ENCODE results near the gene NGEF. TPM values are rescaled to one million over a fixed set of nuclear protein-coding genes. Genes with fewer than 3 reads are reported as not detected.

Gene NGEF
- polyA plus RNA-seq, 2 donors, result 8.4 to 11.4 TPM

GRCh38 chr2:233047206-233047605 lies 34.1 kb upstream of the NGEF start:
- H3K27ac ChIP-seq (ENCODE audit: low read depth in 2 of 2, low read length in 1 of 2), result no peak overlapping the region
- no peak overlapping the region for H3K4me3 ChIP-seq (ENCODE audit: low read depth in 1 of 2, low read length in 2 of 2)
- no peaks in the 10 kb centered on the region for H3K36me3 ChIP-seq (ENCODE audit: control insufficient read depth in 2 of 2, insufficient read depth in 2 of 2, low read length in 1 of 2)
- no peaks in the 10 kb centered on the region for H3K27me3 ChIP-seq (ENCODE audit: control insufficient read depth in 1 of 2, insufficient read depth in 2 of 2, low read length in 2 of 2)
- whole genome bisulfite sequencing, 2 donors, result 95 to 96% methylated on average over 3 of the region's 3 CpGs
- H3K4me1 ChIP-seq (ENCODE audit: control insufficient read depth in 2 of 2, insufficient read depth in 2 of 2, low read length in 1 of 2), result peaks cover 8 to 15% of the 10 kb centered on the region in 2 donors
- no peaks in the 10 kb centered on the region for H3K9me3 ChIP-seq (ENCODE audit: control insufficient read depth in 2 of 2, insufficient read depth in 1 of 2, low read depth in 1 of 2, low read length in 1 of 2)

GRCh38 chr2:233044974-233045605 lies 32.0 kb upstream of the NGEF start:
- H3K27me3 ChIP-seq (ENCODE audit: control insufficient read depth in 1 of 2, insufficient read depth in 2 of 2, low read length in 2 of 2), result no peaks in the 10 kb centered on the region
- no peak overlapping the region for H3K27ac ChIP-seq (ENCODE audit: low read depth in 2 of 2, low read length in 1 of 2)
- no peaks in the 10 kb centered on the region for H3K36me3 ChIP-seq (ENCODE audit: control insufficient read depth in 2 of 2, insufficient read depth in 2 of 2, low read length in 1 of 2)
- peaks cover 3 to 10% of the 10 kb centered on the region in 2 donors for H3K4me1 ChIP-seq (ENCODE audit: control insufficient read depth in 2 of 2, insufficient read depth in 2 of 2, low read length in 1 of 2)
- no peaks in the 10 kb centered on the region for H3K9me3 ChIP-seq (ENCODE audit: control insufficient read depth in 2 of 2, insufficient read depth in 1 of 2, low read depth in 1 of 2, low read length in 1 of 2)
- 86% methylated on average over 9 of the region's 9 CpGs for WGBS, 2 donors
- no peak overlapping the region for H3K4me3 ChIP-seq (ENCODE audit: low read depth in 1 of 2, low read length in 2 of 2)

- Histone ChIP-seq H3K27me3 (ENCODE audit: control insufficient read depth in 1 of 2, insufficient read depth in 2 of 2, low read length in 2 of 2) (no peaks in the 10 kb centered on the region), H3K4me1 (ENCODE audit: control insufficient read depth in 2 of 2, insufficient read depth in 2 of 2, low read length in 1 of 2) (peaks cover 0 to 2% of the 10 kb centered on the region in 2 donors), H3K36me3 (ENCODE audit: control insufficient read depth in 2 of 2, insufficient read depth in 2 of 2, low read length in 1 of 2) (no peaks in the 10 kb centered on the region), H3K9me3 (ENCODE audit: control insufficient read depth in 2 of 2, insufficient read depth in 1 of 2, low read depth in 1 of 2, low read length in 1 of 2) (no peaks in the 10 kb centered on the region), H3K4me3 (ENCODE audit: low read depth in 1 of 2, low read length in 2 of 2) (no peak overlapping the region), H3K27ac (ENCODE audit: low read depth in 2 of 2, low read length in 1 of 2) (no peak overlapping the region)
- WGBS, 2 donors, result 90 to 91% methylated on average over 9 of the region's 9 CpGs
Measured at GRCh38 chr2:233042549-233042948, 29.5 kb upstream of the NGEF start.

- H3K4me3 ChIP-seq (ENCODE audit: low read depth in 1 of 2, low read length in 2 of 2), result no peak overlapping the region
- no peaks in the 10 kb centered on the region for H3K4me1 ChIP-seq (ENCODE audit: control insufficient read depth in 2 of 2, insufficient read depth in 2 of 2, low read length in 1 of 2)
- 84 to 89% methylated on average over 10 of the region's 10 CpGs for WGBS, 2 donors
- H3K27ac ChIP-seq (ENCODE audit: low read depth in 2 of 2, low read length in 1 of 2), result no peak overlapping the region
- H3K9me3 ChIP-seq (ENCODE audit: control insufficient read depth in 2 of 2, insufficient read depth in 1 of 2, low read depth in 1 of 2, low read length in 1 of 2), result no peaks in the 10 kb centered on the region
- H3K36me3 ChIP-seq (ENCODE audit: control insufficient read depth in 2 of 2, insufficient read depth in 2 of 2, low read length in 1 of 2), result no peaks in the 10 kb centered on the region
- no peaks in the 10 kb centered on the region for H3K27me3 ChIP-seq (ENCODE audit: control insufficient read depth in 1 of 2, insufficient read depth in 2 of 2, low read length in 2 of 2)
Measured at GRCh38 chr2:233041722-233042323, 28.8 kb upstream of the NGEF start.

GRCh38 chr2:233040571-233040970 lies 27.5 kb upstream of the NGEF start:
- Histone ChIP-seq H3K36me3 (ENCODE audit: control insufficient read depth in 2 of 2, insufficient read depth in 2 of 2, low read length in 1 of 2) (no peaks in the 10 kb centered on the region), H3K4me1 (ENCODE audit: control insufficient read depth in 2 of 2, insufficient read depth in 2 of 2, low read length in 1 of 2) (peaks cover 0 to 2% of the 10 kb centered on the region in 2 donors), H3K9me3 (ENCODE audit: control insufficient read depth in 2 of 2, insufficient read depth in 1 of 2, low read depth in 1 of 2, low read length in 1 of 2) (peaks cover 0 to 5% of the 10 kb centered on the region in 2 donors), H3K4me3 (ENCODE audit: low read depth in 1 of 2, low read length in 2 of 2) (no peak overlapping the region), H3K27me3 (ENCODE audit: control insufficient read depth in 1 of 2, insufficient read depth in 2 of 2, low read length in 2 of 2) (no peaks in the 10 kb centered on the region), H3K27ac (ENCODE audit: low read depth in 2 of 2, low read length in 1 of 2) (no peak overlapping the region)
- WGBS, 2 donors, result 88% methylated on average over 4 of the region's 4 CpGs

- Histone ChIP-seq H3K4me1 (ENCODE audit: control insufficient read depth in 2 of 2, insufficient read depth in 2 of 2, low read length in 1 of 2) (peaks cover 0 to 3% of the 10 kb centered on the region in 2 donors), H3K36me3 (ENCODE audit: control insufficient read depth in 2 of 2, insufficient read depth in 2 of 2, low read length in 1 of 2) (no peaks in the 10 kb centered on the region), H3K27ac (ENCODE audit: low read depth in 2 of 2, low read length in 1 of 2) (no peak overlapping the region), H3K4me3 (ENCODE audit: low read depth in 1 of 2, low read length in 2 of 2) (no peak overlapping the region), H3K9me3 (ENCODE audit: control insufficient read depth in 2 of 2, insufficient read depth in 1 of 2, low read depth in 1 of 2, low read length in 1 of 2) (peaks cover 0 to 7% of the 10 kb centered on the region in 2 donors), H3K27me3 (ENCODE audit: control insufficient read depth in 1 of 2, insufficient read depth in 2 of 2, low read length in 2 of 2) (no peaks in the 10 kb centered on the region)
- WGBS, 2 donors, result 93% methylated on average over 10 of the region's 10 CpGs
Measured at GRCh38 chr2:233039846-233040530, 26.9 kb upstream of the NGEF start.

- 74 to 75% methylated on average over 8 of the region's 8 CpGs for WGBS, 2 donors
- Histone ChIP-seq H3K4me1 (ENCODE audit: control insufficient read depth in 2 of 2, insufficient read depth in 2 of 2, low read length in 1 of 2) (peaks cover 0 to 3% of the 10 kb centered on the region in 2 donors), H3K27me3 (ENCODE audit: control insufficient read depth in 1 of 2, insufficient read depth in 2 of 2, low read length in 2 of 2) (no peaks in the 10 kb centered on the region), H3K4me3 (ENCODE audit: low read depth in 1 of 2, low read length in 2 of 2) (no peak overlapping the region), H3K27ac (ENCODE audit: low read depth in 2 of 2, low read length in 1 of 2) (no peak overlapping the region), H3K36me3 (ENCODE audit: control insufficient read depth in 2 of 2, insufficient read depth in 2 of 2, low read length in 1 of 2) (no peaks in the 10 kb centered on the region), H3K9me3 (ENCODE audit: control insufficient read depth in 2 of 2, insufficient read depth in 1 of 2, low read depth in 1 of 2, low read length in 1 of 2) (peaks cover 0 to 7% of the 10 kb centered on the region in 2 donors)
Measured at GRCh38 chr2:233039212-233039845, 26.3 kb upstream of the NGEF start.

GRCh38 chr2:233037078-233037477 lies 24.0 kb upstream of the NGEF start:
- Histone ChIP-seq H3K36me3 (ENCODE audit: control insufficient read depth in 2 of 2, insufficient read depth in 2 of 2, low read length in 1 of 2) (no peaks in the 10 kb centered on the region), H3K9me3 (ENCODE audit: control insufficient read depth in 2 of 2, insufficient read depth in 1 of 2, low read depth in 1 of 2, low read length in 1 of 2) (peaks cover 0 to 7% of the 10 kb centered on the region in 2 donors), H3K4me1 (ENCODE audit: control insufficient read depth in 2 of 2, insufficient read depth in 2 of 2, low read length in 1 of 2) (peaks cover 0 to 3% of the 10 kb centered on the region in 2 donors), H3K27me3 (ENCODE audit: control insufficient read depth in 1 of 2, insufficient read depth in 2 of 2, low read length in 2 of 2) (no peaks in the 10 kb centered on the region), H3K4me3 (ENCODE audit: low read depth in 1 of 2, low read length in 2 of 2) (no peak overlapping the region), H3K27ac (ENCODE audit: low read depth in 2 of 2, low read length in 1 of 2) (no peak overlapping the region)
- WGBS, 2 donors, result 75 to 82% methylated on average over 2 of the region's 2 CpGs

GRCh38 chr2:233036162-233036838 lies 23.2 kb upstream of the NGEF start:
- Histone ChIP-seq H3K9me3 (ENCODE audit: control insufficient read depth in 2 of 2, insufficient read depth in 1 of 2, low read depth in 1 of 2, low read length in 1 of 2) (peaks cover 0 to 7% of the 10 kb centered on the region in 2 donors), H3K4me3 (ENCODE audit: low read depth in 1 of 2, low read length in 2 of 2) (no peak overlapping the region), H3K27ac (ENCODE audit: low read depth in 2 of 2, low read length in 1 of 2) (no peak overlapping the region), H3K4me1 (ENCODE audit: control insufficient read depth in 2 of 2, insufficient read depth in 2 of 2, low read length in 1 of 2) (peaks cover 0 to 3% of the 10 kb centered on the region in 2 donors), H3K27me3 (ENCODE audit: control insufficient read depth in 1 of 2, insufficient read depth in 2 of 2, low read length in 2 of 2) (no peaks in the 10 kb centered on the region), H3K36me3 (ENCODE audit: control insufficient read depth in 2 of 2, insufficient read depth in 2 of 2, low read length in 1 of 2) (no peaks in the 10 kb centered on the region)
- WGBS, 2 donors, result 81 to 88% methylated on average over 12 of the region's 12 CpGs
